ENCODE measurements around the gene SLC44A3. TPM values are rescaled to one million over a fixed set of nuclear protein-coding genes. Genes with fewer than 3 reads are reported as not detected.

The SLC44A3 gene
- total RNA-seq, 2 donors from 2014 or later = 55.4 to 71.4 TPM

- no peak for TF ChIP-seq CTCF (IDR thresholded peaks at IDR 0.05)
- intact Hi-C loops (cut with DNase I) = loop anchor here (10.0 kb wide), 1 partner anchor 194 kb away; no protein-coding TSS in a partner anchor
- Histone ChIP-seq H3K4me3 (no peak overlapping the region), H3K4me1 (peaks cover 7% of the 10 kb centered on the region), H3K36me3 (no peaks in the 10 kb centered on the region), H3K9me3 (no peaks in the 10 kb centered on the region), H3K27me3 (no peaks in the 10 kb centered on the region), H3K27ac (no peak overlapping the region), H3K9ac (ENCODE audit: low read depth in 2 of 2, low read length in 2 of 2) (no peak overlapping the region)
- no peak for DNase-seq
Measured at GRCh38 chr1:94799206-94799605, 21.0 kb upstream of the SLC44A3 start.

DNA sequence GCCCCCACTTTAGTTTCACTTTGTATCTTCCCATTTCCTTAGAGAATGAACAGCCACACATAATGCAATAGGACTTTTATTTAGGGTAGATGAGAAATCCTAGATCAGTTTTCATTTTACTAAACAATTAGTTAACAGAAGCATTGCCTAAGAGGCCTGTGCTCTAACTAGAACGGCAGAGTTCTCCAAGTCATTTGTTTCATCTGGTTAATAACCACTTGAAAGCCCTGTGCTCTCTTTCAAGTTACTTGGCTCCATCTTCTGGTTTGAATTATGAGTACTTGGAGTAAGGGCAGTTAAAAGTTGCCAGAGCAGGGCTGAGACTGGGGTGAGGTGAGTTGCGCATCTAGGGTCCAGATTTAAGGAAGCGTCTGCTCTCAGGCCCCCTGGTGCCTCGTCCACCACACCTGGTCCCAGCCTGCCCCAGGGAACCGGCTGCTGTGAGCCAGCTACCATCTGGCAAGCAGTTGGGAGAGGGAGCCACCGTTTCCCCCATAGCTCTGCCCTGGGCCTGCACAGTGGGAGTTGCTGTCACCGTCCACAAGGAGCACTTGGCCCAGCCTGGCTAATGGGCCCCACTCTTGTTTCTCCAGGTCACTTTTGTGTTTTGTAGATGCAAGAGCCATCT, 18.1 kb upstream of the SLC44A3 start:
- H3K9ac ChIP-seq (ENCODE audit: low read depth in 2 of 2, low read length in 2 of 2) = peak overlapping the region in 1 of 2 donors; percentile 48
- no peaks in the 10 kb centered on the region for H3K9me3 ChIP-seq
- no peak overlapping the region for H3K4me3 ChIP-seq
- intact Hi-C loops (cut with DNase I) = no loop called here
- peaks cover 7% of the 10 kb centered on the region for H3K4me1 ChIP-seq
- peak; percentile 31 for DNase-seq
- no peaks in the 10 kb centered on the region for H3K36me3 ChIP-seq
- H3K27me3 ChIP-seq = no peaks in the 10 kb centered on the region
- TF ChIP-seq CTCF (IDR thresholded peaks at IDR 0.05) = peak; percentile 41
- H3K27ac ChIP-seq = peak overlapping the region; percentile 34

- no peaks in the 10 kb centered on the region for H3K9me3 ChIP-seq
- peaks cover 7% of the 10 kb centered on the region for H3K4me1 ChIP-seq
- peak overlapping the region in 1 of 2 donors; percentile 53 for H3K9ac ChIP-seq (ENCODE audit: low read depth in 2 of 2, low read length in 2 of 2)
- no peak overlapping the region for H3K4me3 ChIP-seq
- TF ChIP-seq CTCF (IDR thresholded peaks at IDR 0.05) = no peak
- intact Hi-C loops (cut with DNase I) = no loop called here
- H3K36me3 ChIP-seq = no peaks in the 10 kb centered on the region
- DNase-seq = no peak
- H3K27ac ChIP-seq = peak overlapping the region; percentile 66
- no peaks in the 10 kb centered on the region for H3K27me3 ChIP-seq
Measured at GRCh38 chr1:94803106-94803505, 17.1 kb upstream of the SLC44A3 start.

- H3K27me3 ChIP-seq = no peaks in the 10 kb centered on the region
Measured at GRCh38 chr1:94803517-94804441, 16.4 kb upstream of the SLC44A3 start.

More at GRCh38 chr1:94803517-94804441, 16.4 kb upstream of the SLC44A3 start:
- H3K9me3 ChIP-seq = no peaks in the 10 kb centered on the region
- intact Hi-C loops (cut with DNase I) = no loop called here
- H3K4me3 ChIP-seq = no peak overlapping the region
- peaks cover 7% of the 10 kb centered on the region for H3K4me1 ChIP-seq
- peak overlapping the region in 1 of 2 donors; percentile 53 for H3K9ac ChIP-seq (ENCODE audit: low read depth in 2 of 2, low read length in 2 of 2)
- no peaks in the 10 kb centered on the region for H3K36me3 ChIP-seq
- TF ChIP-seq CTCF (IDR thresholded peaks at IDR 0.05) = no peak
- H3K27ac ChIP-seq = peak overlapping the region; percentile 66
- DNase-seq = peak; percentile 49
